Measurements from ENCODE around the gene MTHFR.

The MTHFR gene
- 42.0 to 209 (median 95.4) reads per million in 18 experiments for total RNA-seq

DNA sequence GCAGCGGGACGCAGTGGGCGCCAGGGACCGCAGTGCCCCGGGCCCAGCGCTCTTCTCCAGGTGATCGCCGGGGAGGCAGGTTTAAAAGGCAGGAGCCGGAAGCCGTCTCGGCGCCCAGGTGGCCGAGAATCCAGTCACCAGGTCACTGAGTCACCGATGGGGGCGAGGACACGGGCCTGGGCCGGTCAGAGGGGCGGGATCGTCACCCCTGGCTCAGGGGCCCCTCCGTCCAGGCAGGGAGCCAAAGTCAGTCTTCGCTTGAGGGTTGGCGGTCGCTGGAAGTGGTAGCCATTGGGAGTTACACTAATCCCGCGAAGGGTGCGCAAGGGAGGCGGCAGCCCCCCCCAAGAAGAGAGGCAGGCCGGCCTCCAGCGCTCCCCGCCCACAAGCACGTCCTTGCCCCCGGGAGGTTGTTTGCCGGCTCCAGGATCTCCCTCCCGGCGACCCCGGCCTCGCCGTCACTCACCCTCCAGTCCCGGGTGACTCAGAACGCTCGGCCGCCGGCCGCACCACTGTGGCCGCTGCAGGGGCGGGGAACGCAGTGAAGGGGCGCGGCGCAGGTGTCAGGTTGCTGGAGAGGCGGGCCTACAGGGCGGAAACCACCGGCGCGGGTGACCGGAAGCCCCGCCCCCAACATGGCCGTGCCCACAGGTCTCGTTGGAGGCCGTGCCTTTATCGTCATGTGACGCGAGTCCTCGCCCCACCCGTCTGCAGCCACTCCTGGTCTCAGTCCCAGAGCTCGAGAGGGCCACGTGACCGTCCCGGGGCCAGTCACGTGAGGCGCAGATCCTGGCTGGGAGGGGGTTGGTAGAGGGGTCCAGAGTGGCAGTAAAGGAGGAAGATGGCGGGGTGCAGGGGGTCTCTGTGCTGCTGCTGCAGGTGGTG is at the start of gene MTHFR, which contains the start of gene CLCN6:
Gene MTHFR, minus strand, starts transcription at position 543 of the 885 bp plus-strand sequence. CDS start 2,848 bp downstream, outside the sequence.
Gene CLCN6, plus strand, starts transcription at position 770 of the 885 bp plus-strand sequence. Its CDS starts 72 bp downstream, at position 842.
- peak; percentile 98 to 99 for DNase-seq

DNA sequence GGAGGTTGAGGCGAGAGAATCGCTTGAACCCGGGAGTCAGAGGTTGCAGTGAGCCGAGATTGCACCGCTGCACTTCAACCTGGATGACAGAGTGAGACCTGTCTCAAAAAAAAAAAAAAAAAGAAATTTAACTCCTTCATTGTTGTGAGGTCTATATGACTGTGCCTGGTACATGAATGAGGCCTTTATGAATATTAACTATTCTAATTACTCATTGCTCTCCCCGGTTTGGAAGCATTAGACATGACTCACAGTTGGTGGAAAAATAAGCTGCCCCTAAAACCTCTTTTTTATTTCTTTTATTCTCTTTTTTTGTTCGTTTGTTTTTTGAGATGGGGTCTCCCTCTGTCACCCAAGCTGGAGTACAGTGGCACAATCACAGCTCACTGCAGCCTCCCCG is 49.7 kb upstream of the MTHFR start:
- DNase-seq: no peak

DNA sequence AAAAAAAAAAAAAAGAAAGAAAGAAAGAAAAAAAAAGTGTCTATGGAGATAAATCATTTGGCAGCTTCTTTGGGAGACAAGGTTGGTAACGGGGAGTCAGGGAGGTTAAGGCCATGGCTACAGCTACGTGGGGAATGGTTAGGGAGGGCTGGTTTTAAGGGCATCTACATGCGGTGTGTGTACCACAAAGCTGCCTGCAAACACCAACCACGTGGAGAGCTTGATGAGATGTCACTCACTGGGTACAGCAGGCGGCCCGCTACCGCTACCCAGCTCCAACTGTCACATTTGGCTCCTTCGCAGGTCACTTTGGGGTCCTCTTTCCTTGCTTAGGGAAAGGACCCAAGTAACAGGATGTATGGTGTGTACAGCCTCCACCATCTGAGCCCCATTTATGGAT is 48.8 kb upstream of the MTHFR start:
- DNase-seq: no peak

DNA sequence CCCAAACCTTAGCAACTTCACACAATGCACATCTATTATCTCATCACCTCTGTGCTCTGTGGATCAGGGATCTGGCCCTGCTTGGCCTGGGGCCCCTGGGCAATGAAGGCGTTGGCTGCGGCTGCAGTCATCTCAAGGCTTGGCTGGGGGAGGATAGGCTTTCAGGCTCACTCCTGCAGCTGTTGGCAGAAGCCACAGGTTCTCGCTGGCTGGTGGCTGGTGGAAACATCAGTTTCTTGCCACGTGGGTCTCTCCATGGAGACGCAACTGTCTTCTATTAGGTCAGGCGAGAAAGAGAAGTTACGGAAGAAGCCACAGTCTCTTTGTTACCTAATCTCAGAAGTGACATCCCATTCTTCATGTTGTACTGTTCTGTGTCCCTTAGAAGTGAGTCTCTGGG is 45.4 kb upstream of the MTHFR start:
- DNase-seq: peak; percentile 80

DNA sequence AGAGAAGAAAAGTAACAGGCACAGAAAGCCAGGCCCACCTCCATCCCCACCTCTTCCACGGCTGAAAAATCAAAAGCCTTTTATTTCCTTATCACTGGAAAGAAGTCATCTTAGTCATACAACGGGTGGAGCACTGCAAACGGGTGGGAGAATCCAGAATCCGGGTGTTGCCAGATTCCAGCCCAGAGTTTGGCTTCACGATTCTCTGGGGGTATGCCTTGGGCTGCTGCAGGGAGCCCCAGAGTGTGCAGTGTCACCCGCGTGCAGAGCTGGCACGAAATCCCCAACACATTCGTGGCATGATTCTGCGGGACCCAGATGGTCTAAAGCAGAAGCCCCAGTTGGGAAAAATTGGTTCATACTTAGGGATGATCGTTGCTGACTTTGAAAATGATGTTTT is 44.4 kb upstream of the MTHFR start:
- DNase-seq: no peak

DNA sequence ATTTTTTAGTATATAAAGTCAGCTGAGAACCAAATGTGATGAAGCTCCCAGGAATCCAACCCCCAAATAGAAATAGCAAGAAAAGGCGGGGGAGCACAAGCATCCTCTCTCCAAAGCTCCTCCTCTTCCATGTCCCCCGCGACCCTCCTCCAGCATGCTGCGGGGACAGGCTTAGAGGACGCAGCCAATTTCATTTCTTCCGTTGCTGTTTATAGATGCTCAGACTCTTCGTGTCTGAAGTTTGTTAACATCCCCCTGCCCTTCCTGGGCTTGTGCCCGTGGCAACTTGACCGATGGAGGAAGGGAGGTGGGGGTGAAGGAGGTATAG is 42.6 kb upstream of the MTHFR start:
- no peak for DNase-seq

DNA sequence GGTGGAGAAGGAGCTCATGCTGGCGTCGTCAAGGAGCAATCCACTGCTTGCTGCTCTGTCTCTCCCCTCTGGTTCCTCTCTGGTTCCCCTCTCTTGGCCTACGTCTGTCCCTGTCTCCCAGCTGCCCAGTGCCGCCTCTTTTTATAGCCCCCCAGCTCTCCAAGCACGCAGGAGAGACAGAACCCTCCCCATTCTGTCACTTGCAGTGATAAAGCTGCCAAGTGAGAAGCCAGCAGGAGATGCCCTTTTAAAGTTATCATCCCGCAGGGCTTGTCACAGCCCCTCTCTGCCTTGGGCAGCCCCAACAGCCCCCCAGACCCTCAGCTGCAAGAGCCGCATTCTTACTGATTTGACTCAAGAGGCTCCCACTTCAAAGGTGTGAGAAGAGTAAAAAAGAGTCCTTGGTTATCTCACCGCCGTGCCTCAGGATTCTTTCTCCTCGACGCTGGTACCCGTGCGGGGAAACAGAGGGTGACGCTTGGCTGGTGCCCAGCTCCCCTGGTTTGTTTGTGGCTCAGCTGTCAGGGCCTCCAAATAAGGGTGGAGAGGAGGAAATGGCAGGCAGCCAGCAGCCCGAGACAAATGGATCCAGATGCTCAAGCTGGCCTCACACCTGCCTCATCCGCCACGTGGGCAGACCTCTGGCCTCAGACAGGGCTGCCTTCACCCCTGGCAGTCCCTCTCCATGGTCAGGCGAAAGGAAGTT is 42.1 kb upstream of the MTHFR start, which contains the start of gene NPPA:
Gene NPPA, minus strand, starts transcription at position 117 of the 706 bp plus-strand sequence. Its CDS starts 99 bp downstream, at position 18.
- no peak for DNase-seq

DNA sequence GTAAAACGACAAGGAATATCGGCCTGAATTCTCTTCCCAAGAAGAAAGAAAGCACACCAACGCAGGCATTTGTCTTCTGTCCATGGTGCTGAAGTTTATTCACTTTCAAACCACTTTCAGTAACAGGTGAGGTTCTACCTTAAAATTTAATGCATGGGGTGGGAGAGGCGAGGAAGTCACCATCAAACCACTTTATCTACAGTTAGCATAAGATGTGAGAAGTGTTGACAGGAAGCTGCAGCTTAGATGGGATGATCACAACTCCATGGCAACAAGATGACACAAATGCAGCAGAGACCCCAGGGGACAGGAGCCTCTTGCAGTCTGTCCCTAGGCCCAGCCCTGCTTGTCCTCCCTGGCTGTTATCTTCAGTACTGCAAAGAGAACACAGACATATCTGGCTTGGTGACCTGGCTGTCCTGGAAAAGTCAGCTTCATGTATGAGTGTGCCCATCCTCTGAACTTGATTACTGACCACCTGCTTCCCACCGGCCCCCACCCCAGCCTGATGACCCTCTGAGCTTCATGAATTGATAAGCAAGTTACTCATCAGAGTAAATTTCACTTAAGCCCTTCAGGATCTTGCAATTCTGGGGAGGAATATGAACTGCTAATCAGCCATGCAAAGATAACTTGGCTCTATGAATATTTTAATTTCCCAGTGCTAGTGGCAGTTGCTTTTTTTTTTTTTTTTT is 40.0 kb upstream of the MTHFR start:
- no peak for DNase-seq

DNA sequence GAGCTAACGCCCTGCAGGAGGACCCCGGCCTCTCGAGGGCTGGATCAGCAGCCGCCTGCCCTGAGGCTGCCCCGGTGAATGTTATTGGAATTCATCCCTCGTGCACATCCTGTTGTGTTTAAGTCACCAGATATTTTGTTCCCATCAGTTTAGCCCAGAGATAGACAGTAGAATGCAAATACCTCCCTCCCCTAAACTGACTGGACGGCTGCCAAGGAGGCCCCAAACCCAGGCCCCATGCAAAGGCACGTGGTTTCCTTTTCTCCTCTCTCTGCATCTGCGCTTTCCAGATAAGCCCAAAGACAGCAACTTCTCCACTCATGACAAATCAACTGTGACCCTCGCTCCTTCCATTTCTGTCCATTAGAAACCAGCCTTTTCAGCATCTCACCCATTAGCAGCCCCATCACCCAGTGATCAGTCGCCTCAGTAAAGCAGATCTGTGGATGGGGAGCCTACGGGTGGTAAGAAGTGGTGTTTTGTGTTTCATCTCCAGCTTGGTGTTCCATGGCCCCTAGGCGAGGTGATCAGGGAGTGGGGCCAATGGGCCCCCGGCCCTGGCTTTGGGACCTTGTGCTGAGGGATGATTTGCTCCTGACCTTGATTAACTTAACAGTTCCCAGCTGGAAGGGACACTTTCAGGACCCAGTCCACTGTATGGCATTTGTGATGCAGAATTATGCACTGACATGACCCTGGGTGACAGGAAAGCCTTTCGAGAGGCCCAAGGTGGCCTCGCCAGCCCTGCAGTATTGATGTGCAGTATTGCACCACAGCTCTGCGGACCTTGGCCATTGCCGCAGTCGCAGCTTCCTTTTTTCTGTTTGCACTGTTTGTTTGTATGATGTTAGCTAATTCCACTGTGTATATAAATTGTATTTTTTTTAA is 36.6 kb upstream of the MTHFR start:
- peak; percentile 64 to 66 for DNase-seq

DNA sequence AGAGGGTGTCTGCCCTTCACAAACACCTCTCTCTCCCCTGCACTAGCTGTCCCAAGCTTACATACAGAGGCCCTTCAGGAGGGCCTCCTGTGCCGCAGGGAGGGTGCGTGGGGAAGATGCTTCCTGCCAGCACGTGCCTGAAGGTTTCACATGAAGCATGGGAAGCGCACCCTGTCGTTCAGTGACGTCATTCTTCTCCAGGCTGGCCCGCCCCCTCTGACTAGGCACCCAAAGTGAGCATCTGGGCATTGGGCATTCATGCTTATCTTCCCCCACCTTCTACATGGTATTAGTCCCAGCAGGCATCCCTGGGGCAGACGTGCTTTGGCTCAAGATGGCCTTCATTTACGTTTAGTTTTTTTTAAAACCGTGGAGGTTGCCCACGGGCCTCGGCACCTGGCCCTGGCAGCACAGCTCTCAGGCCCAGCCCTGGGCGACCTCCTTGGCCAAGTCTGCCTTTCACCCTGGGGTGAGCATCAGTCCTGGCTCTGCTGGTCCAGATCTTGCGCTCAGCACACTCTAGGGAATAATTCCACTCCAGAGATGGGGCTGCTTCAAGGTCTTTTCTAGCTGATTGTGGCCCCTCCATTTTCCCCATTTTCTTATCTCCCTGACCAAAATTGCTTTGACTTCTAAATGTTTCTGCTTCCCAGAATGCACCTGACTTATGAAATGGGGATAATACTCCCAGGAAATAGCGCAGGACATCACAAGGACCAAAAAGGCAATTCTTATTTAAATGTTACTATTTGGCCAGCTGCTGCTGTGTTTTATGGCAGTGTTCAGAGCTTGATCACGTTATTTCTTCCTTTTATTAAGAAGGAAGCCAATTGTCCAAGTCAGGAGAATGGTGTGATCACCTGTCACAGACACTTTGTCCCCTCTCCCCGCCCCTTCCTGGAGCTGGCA is 35.7 kb upstream of the MTHFR start:
- peak; percentile 11 to 15 for DNase-seq

DNA sequence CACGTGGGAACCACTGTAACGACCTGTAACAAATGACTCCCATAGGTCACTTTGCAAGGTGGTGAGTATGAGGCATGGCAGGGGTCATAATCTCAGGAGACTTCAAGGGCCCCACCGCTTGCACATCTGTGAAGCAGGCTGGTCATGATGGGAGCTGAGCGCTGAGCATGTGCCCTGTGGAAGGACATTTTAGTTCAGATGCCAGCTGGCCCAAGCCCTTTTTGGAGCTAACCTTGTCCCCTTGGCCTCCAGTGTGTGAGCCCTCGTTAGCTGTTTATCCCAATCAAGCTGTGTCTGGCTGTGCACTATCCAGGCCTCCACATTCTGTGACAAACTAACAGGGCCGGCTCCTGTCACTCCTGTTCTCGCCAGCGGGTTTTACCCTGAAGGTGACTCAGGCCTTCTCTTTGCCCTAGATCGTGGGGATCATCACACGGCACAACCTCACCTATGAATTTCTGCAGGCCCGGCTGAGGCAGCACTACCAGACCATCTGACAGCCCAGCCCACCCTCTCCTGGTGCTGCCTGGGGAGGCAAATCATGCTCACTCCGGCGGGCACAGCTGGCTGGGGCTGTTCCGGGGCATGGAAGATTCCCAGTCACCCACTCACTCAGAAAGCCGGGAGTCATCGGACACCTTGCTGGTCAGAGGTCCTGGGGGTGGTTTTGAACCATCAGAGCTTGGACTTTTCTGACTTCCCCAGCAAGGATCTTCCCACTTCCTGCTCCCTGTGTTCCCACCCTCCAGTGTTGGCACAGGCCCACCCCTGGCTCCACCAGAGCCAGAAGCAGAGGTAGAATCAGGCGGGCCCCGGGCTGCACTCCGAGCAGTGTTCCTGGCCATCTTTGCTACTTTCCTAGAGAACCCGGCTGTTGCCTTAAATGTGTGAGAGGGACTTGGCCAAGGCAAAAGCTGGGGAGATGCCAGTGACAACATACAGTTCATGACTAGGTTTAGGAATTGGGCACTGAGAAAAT is 34.3 kb upstream of the MTHFR start:
- DNase-seq: no peak

DNA sequence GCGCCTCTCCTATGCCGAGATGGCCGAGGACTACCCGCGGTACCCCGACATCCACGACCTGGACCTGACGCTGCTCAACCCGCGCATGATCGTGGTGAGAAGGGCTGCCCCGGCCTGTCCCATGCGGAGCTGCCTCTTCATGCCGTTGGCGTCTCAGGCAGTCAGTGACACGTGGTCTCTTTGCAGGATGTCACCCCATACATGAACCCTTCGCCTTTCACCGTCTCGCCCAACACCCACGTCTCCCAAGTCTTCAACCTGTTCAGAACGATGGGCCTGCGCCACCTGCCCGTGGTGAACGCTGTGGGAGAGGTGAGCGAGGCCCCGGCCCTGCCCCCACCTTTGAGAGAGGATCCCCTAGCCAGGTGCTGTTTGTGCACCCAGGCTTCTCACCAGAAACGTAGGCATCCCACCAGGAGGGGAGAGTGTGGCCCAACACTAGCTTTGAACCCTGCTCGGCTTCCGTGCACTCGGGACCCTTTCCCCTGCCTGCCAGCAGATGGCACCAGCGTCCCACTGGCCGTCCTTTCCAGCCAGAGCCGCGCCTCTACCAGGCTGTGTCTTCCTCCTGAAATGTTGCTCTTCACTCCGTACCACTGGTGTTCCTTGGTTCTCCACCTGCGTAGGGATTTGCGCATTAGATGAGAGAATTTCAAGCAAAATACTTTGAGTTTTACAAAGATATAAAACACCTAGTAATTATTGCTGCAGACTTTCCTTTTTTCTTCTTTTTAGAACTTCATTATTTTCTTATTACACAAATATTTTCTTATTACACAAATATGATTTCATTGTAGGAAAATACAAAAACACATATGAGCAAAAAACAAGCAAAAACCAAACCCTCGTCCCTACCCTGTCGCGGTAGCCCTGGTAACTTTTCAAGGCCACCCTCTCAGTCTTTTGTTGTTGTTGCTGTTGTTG is 32.8 kb upstream of the MTHFR start:
- peak; percentile 55 to 68 for DNase-seq

DNA sequence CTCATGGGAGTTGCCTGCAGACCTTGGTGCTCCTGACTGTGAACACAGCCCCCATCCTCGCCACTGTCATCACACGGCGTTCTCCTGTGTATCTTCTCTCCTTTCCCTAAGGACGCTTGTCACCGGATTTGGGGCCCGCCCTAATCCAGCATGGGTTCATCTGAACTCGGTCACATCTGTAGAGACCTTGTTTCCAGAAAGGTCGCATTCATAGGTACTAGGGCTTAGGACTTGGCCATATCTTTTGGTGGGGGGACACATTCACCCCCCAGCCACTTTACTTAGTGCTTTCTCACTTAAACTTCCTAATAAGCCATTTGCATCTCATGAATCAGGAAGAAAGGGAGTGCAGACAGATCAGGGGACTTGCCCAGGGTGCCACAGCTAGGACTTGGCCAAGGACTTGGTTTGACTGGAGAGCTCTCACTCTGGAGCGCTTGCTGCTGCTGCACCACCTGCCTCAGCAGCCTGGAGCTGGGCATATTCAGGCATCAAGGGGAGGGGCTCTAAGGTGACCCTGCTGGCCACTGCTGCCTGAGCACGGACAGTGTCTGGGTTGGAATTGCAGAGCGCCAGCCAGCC is 32.1 kb upstream of the MTHFR start:
- DNase-seq: no peak

DNA sequence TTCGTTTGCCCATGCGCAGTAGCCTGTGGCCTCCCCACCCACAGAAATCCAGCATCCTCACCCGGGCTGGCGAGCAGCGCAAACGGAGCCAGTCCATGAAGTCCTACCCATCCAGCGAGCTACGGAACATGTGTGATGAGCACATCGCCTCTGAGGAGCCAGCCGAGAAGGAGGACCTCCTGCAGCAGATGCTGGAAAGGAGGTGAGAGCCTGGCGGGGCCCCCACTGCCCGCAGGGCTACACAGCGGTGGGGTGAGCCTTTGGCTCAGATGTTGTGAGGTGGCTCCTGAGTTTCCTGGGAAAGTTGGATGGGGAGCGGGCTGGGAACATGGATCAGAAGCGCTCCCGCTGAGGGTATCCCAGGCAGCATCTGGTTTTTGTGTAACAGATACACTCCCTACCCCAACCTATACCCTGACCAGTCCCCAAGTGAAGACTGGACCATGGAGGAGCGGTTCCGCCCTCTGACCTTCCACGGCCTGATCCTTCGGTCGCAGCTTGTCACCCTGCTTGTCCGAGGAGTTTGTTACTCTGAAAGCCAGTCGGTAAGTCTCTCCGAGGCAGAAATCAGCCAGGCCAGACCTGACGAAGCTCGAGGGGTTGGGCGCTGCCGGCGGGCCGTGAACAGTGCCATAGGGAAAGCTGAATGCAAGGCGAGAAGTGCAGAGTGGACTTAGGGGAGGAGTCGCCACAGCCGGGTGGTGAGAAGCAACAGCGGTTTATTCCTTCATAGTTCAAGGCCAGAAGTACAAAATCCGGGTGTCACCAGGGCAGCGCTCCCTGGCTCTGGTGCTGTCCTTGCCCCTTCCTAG is 31.4 kb upstream of the MTHFR start:
- no peak for DNase-seq

DNA sequence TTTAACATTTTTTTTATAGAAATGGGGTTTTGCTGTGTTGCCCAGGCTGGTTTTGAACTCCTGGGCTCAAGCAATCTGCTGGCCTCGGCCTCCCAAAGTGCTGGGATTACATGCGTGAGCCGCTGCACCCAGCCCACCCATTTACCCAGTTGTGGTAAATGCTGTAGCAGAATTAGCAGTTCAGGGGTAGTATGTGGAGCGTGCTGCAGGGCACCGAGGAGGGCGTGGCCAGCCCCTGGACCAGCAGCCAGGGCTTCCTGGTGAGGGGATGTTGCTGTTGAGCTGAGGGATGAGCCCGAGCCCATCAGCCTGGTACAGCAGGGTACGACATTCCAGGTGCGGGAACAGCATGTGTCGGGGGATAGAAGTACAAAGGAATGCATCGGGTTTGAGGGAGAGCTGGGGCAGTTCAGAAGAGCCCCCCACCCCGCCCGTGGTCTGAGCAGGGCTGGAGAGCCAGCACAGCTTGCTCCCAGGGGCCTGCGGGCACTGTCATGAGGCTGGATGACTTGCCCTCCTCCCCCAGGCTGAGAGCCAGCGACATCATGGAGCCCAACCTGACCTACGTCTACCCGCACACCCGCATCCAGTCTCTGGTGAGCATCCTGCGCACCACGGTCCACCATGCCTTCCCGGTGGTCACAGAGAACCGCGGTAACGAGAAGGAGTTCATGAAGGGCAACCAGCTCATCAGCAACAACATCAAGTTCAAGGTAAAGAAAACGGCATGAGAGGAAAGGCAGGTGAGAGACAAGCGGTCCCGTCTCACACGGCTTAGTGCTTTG is 29.9 kb upstream of the MTHFR start:
- no peak for DNase-seq

DNA sequence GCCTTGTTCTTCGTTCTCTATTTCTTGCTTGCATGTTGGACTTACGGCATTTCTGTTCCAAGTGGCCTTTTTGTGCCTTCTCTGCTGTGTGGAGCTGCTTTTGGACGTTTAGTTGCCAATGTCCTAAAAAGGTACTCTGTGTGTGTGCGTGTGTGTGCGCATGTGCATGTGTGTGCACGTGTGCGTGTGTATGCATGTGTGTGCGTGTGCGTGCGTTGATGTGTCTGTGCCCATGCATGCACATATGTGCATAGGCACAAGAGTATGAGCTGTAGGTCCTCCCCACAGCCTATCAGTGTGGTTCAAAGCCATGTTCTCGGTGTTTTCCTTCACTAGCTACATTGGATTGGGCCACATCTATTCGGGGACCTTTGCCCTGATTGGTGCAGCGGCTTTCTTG is 28.1 kb upstream of the MTHFR start:
- DNase-seq: no peak
